ENCODE measurements around the gene GGA3. TPM values are rescaled to one million over a fixed set of nuclear protein-coding genes. Genes with fewer than 3 reads are reported as not detected.
A peak's percentile ranks its signal among the peaks of the same experiment; 100 is the strongest.

GGA3 gene
- polyA plus RNA-seq, 1 donor from 2014 or later: 15.7 TPM

- Histone ChIP-seq H3K36me3 (ENCODE audit: insufficient read depth, low read length) (no peaks in the 10 kb centered on the region), H3K27ac (ENCODE audit: low read length) (peak overlapping the region; percentile 42), H4K20me1 (ENCODE audit: insufficient read depth) (no peaks in the 10 kb centered on the region), H3K9ac (ENCODE audit: low read length) (peak overlapping the region; percentile 75), H3F3A (ENCODE audit: insufficient read depth, low read length, poor library complexity, severe bottlenecking) (no peaks in the 10 kb centered on the region), H3K4me3 (ENCODE audit: low read length) (peak overlapping the region; percentile 93), H3K4me2 (ENCODE audit: low read length) (peak overlapping the region; percentile 53), H3K9me3 (ENCODE audit: low read length) (no peaks in the 10 kb centered on the region), H3K79me2 (replicated peaks; ENCODE audit: insufficient read depth, low read length) (no peaks in the 10 kb centered on the region), H3K9me2 (ENCODE audit: insufficient read depth, low read length) (no peaks in the 10 kb centered on the region), H3K27me3 (ENCODE audit: insufficient read depth, low read depth, low read length) (no peaks in the 10 kb centered on the region), H2AFZ (ENCODE audit: low read depth, low read length) (peak overlapping the region; percentile 49)
- TF ChIP-seq TAF1 (IDR thresholded peaks at IDR 0.05; ENCODE audit: low read depth): peak; percentile 40
- TF ChIP-seq REST (IDR thresholded peaks at IDR 0.05; ENCODE audit: borderline replicate concordance): no peak
- no peak for TF ChIP-seq POLR2AphosphoS5 (IDR thresholded peaks at IDR 0.05)
- peak; percentile 62 for TF ChIP-seq EP300 (conservative IDR thresholded peaks at IDR 0.05; ENCODE audit: poor library complexity, severe bottlenecking)
- TF ChIP-seq EZH2 (IDR thresholded peaks at IDR 0.05; ENCODE audit: borderline replicate concordance, insufficient read depth, low read length, poor library complexity, severe bottlenecking): no peak
- TF ChIP-seq RAD21 (conservative IDR thresholded peaks at IDR 0.05): peak; percentile 60
- peak; percentile 69 for TF ChIP-seq SMC3 (conservative IDR thresholded peaks at IDR 0.05; ENCODE audit: poor library complexity)
- peak; percentile 95 for TF ChIP-seq MXI1 (conservative IDR thresholded peaks at IDR 0.05; ENCODE audit: poor library complexity, severe bottlenecking)
- TF ChIP-seq CTCF (IDR thresholded peaks at IDR 0.05; ENCODE audit: poor library complexity, severe bottlenecking): peak; percentile 98
These were observed 10.0 kb upstream of the GGA3 start for GRCh38 chr17:75271233-75271954.

GRCh38 chr17:75270966-75271232 is 9.5 kb upstream of the GGA3 start, which contains the start of gene MIF4GD:
MIF4GD (minus strand) TSS chr17:75271231; CDS start chr17:75270195, 1,036 bp downstream.
- TF ChIP-seq EZH2 (IDR thresholded peaks at IDR 0.05; ENCODE audit: borderline replicate concordance, insufficient read depth, low read length, poor library complexity, severe bottlenecking) (no peak), TAF1 (IDR thresholded peaks at IDR 0.05; ENCODE audit: low read depth) (peak; percentile 18), SMC3 (conservative IDR thresholded peaks at IDR 0.05; ENCODE audit: poor library complexity) (no peak)
- Histone ChIP-seq H3F3A (ENCODE audit: insufficient read depth, low read length, poor library complexity, severe bottlenecking) (no peaks in the 10 kb centered on the region), H3K36me3 (ENCODE audit: insufficient read depth, low read length) (no peaks in the 10 kb centered on the region), H3K4me2 (ENCODE audit: low read length) (peak within 1 kb of the TSS; percentile 61), H3K27me3 (ENCODE audit: insufficient read depth, low read depth, low read length) (no peaks in the 10 kb centered on the region), H3K4me3 (ENCODE audit: low read length) (peak within 1 kb of the TSS; percentile 98), H3K9me3 (ENCODE audit: low read length) (no peaks in the 10 kb centered on the region), H4K20me1 (ENCODE audit: insufficient read depth) (no peaks in the 10 kb centered on the region), H3K9me2 (ENCODE audit: insufficient read depth, low read length) (no peaks in the 10 kb centered on the region), H2AFZ (ENCODE audit: low read depth, low read length) (peak within 1 kb of the TSS; percentile 83), H3K27ac (ENCODE audit: low read length) (peak within 1 kb of the TSS; percentile 80), H3K9ac (ENCODE audit: low read length) (peak within 1 kb of the TSS; percentile 94), H3K79me2 (replicated peaks; ENCODE audit: insufficient read depth, low read length) (no peaks in the 10 kb centered on the region)

Data from neural cell (in vitro differentiated cells).